Measurements from ENCODE around the gene TFIP11. TPM values are rescaled to one million over a fixed set of nuclear protein-coding genes. Genes with fewer than 3 reads are reported as not detected.

TFIP11 gene
- total and polyA plus RNA-seq, 9 of the 15 experiments (the other 6 are each of a cell fraction or from before 2014, with no cell fraction given) = 11.5 to 38.1 (median 25.2) TPM

DNA sequence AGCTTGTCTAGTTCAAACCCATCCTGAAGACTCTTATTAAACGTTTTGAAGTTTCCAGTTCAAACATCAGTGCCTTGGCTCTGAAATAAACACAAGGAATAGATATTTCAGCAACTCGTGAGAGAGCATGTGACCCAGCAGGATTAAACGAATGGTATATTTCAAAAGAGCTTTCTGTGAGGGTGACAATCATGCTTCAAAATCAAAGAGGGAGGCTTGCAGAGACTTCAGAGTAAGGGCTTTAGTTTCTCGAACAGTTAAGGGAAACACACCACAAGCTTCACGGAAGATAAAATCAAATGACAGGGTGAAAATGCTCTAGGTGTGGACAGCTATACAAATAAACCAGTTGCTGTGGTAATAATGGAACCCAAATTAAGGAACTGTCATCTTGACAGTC lies 30.1 kb downstream of the TFIP11 start:
- intact Hi-C loops (cut with micrococcal nuclease) = loop anchor here (10.0 kb wide), 1 partner anchor 103 kb away; no protein-coding TSS in a partner anchor
- Histone ChIP-seq H3K79me2 (ENCODE audit: control insufficient read depth, insufficient read depth, low read length) (peaks cover 96% of the 10 kb centered on the region), H3K9me1 (ENCODE audit: control insufficient read depth, insufficient read depth, low read length) (no peaks in the 10 kb centered on the region), H3K9me3 (replicated peaks; ENCODE audit: control insufficient read depth, insufficient read depth, low read depth, low read length) (no peaks in the 10 kb centered on the region), H3K27me3 (ENCODE audit: control insufficient read depth in 2 of 2, insufficient read depth in 2 of 2, low read length in 2 of 2) (no peaks in the 10 kb centered on the region), H3K27ac (ENCODE audit: extremely low read depth, low read depth, low read length) (peak overlapping the region; percentile 86), H2AFZ (ENCODE audit: low read depth, low read length) (no peak overlapping the region), H3K9ac (ENCODE audit: insufficient read depth in 1 of 2, low read depth in 2 of 2, low read length in 2 of 2) (peak overlapping the region in 1 of 2 experiments; percentile 71; a peak in 2 of 4 replicates), H3K4me3 (peak overlapping the region; percentile 89), H3K36me3 (ENCODE audit: control insufficient read depth, insufficient read depth, low read length) (peaks cover 36% of the 10 kb centered on the region; the same call in 2 of the 3 replicates), H3K4me1 (replicated peaks in 1 of 2; ENCODE audit: control insufficient read depth in 2 of 2, insufficient read depth in 2 of 2, low read length in 2 of 2) (peaks cover 14 to 48% of the 10 kb centered on the region in 2 experiments; a peak in 4 of 5 replicates), H3K4me2 (ENCODE audit: insufficient read depth, low read length) (peak overlapping the region; percentile 97), H4K20me1 (replicated peaks; ENCODE audit: control insufficient read depth, insufficient read depth, low read length) (no peaks in the 10 kb centered on the region)
- DNase-seq (ENCODE audit: extremely low read depth in 1 of 4, low spot score in 3 of 4) (no peak), ATAC-seq (no peak), FAIRE-seq (no peak)
- BruUV-seq (replicated peaks) = no TSS peak
- TF ChIP-seq, protein P1, sequence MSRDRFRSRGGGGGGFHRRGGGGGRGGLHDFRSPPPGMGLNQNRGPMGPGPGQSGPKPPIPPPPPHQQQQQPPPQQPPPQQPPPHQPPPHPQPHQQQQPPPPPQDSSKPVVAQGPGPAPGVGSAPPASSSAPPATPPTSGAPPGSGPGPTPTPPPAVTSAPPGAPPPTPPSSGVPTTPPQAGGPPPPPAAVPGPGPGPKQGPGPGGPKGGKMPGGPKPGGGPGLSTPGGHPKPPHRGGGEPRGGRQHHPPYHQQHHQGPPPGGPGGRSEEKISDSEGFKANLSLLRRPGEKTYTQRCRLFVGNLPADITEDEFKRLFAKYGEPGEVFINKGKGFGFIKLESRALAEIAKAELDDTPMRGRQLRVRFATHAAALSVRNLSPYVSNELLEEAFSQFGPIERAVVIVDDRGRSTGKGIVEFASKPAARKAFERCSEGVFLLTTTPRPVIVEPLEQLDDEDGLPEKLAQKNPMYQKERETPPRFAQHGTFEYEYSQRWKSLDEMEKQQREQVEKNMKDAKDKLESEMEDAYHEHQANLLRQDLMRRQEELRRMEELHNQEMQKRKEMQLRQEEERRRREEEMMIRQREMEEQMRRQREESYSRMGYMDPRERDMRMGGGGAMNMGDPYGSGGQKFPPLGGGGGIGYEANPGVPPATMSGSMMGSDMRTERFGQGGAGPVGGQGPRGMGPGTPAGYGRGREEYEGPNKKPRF (IDR thresholded peaks at IDR 0.05; ENCODE audit: low read depth, low read length) = no peak
- TF ChIP-seq FOXJ2 (tag; IDR thresholded peaks at IDR 0.05) (0 out of 2 replicates have a peak, but pooled peaks have one; percentile 56), EP300 (IDR thresholded peaks at IDR 0.05; ENCODE audit: low read length) (no peak), ZNF766 (CRISPR knock-in tag; conservative IDR thresholded peaks at IDR 0.05) (0 out of 2 replicates have a peak, but pooled peaks have one; percentile 27), RBM15 (IDR thresholded peaks at IDR 0.05; ENCODE audit: insufficient read depth, low read length) (no peak), CBFA2T3 (IDR thresholded peaks at IDR 0.05) (no peak), ZNF224 (CRISPR knock-in tag; IDR thresholded peaks at IDR 0.05) (no peak), MEIS2 (IDR thresholded peaks at IDR 0.05; ENCODE audit: partially characterized antibody) (peak; percentile 78), NFE2 (IDR thresholded peaks at IDR 0.05; ENCODE audit: low read depth) (peak; percentile 38; the same call in 1 of the 2 replicates), RFX1 (IDR thresholded peaks at IDR 0.05) (peak; percentile 33; the same call in 1 of the 2 replicates), TBP (optimal IDR thresholded peaks at IDR 0.05; ENCODE audit: low read depth, low read length) (peak; percentile 21), KAT8 (IDR thresholded peaks at IDR 0.05; ENCODE audit: low read depth) (no peak), PPARD (CRISPR knock-in tag; IDR thresholded peaks at IDR 0.05) (no peak)
- TF ChIP-seq, protein P2, sequence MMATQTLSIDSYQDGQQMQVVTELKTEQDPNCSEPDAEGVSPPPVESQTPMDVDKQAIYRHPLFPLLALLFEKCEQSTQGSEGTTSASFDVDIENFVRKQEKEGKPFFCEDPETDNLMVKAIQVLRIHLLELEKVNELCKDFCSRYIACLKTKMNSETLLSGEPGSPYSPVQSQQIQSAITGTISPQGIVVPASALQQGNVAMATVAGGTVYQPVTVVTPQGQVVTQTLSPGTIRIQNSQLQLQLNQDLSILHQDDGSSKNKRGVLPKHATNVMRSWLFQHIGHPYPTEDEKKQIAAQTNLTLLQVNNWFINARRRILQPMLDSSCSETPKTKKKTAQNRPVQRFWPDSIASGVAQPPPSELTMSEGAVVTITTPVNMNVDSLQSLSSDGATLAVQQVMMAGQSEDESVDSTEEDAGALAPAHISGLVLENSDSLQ (IDR thresholded peaks at IDR 0.05) = 0 out of 2 replicates have a peak, but pooled peaks have one; percentile 11
- TF ChIP-seq, protein P3, sequence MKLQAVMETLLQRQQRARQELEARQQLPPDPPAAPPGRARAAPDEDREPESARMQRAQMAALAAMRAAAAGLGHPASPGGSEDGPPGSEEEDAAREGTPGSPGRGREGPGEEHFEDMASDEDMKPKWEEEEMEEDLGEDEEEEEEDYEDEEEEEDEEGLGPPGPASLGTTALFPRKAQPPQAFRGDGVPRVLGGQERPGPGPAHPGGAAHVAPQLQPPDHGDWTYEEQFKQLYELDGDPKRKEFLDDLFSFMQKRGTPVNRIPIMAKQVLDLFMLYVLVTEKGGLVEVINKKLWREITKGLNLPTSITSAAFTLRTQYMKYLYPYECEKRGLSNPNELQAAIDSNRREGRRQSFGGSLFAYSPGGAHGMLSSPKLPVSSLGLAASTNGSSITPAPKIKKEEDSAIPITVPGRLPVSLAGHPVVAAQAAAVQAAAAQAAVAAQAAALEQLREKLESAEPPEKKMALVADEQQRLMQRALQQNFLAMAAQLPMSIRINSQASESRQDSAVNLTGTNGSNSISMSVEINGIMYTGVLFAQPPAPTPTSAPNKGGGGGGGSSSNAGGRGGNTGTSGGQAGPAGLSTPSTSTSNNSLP (IDR thresholded peaks at IDR 0.05; ENCODE audit: borderline replicate concordance, low read depth, low read length) = no peak
- TF ChIP-seq, protein P4, sequence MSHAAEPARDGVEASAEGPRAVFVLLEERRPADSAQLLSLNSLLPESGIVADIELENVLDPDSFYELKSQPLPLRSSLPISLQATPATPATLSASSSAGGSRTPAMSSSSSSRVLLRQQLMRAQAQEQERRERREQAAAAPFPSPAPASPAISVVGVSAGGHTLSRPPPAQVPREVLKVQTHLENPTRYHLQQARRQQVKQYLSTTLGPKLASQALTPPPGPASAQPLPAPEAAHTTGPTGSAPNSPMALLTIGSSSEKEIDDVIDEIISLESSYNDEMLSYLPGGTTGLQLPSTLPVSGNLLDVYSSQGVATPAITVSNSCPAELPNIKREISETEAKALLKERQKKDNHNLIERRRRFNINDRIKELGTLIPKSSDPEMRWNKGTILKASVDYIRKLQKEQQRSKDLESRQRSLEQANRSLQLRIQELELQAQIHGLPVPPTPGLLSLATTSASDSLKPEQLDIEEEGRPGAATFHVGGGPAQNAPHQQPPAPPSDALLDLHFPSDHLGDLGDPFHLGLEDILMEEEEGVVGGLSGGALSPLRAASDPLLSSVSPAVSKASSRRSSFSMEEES (CRISPR knock-in tag; IDR thresholded peaks at IDR 0.05) = peak; percentile 11; the same call in 1 of the 2 replicates
- in situ Hi-C loops (cut with MboI) = no loop called here
- CTCF ChIA-PET (ENCODE audit: low intra/inter-chr PET ratio) = no interaction called here
- WGBS (ENCODE audit: insufficient coverage, low coverage, missing lambda C conversion rate) = 0% methylated on average over 5 of the region's 5 CpGs
- POLR2A ChIA-PET = interaction anchor here (0.9 to 4.5 kb wide), 6 partner anchors 11 to 116 kb away, joined by 3 to 35 read pairs (median 4); no protein-coding TSS in a partner anchor
